DND-41 (cell line): ENCODE results near the gene OSBPL10.

ENCODE experiments used
- ATAC-seq: fragments of 200-7000 bp; cut with Tn5 transposase; 3 replicates; pipeline ENCODE4 v1.9.1; 2021; ENCODE audit warnings: low read depth; ENCODE audit not compliant: insufficient read depth
- DNase-seq: peaks from one replicate; pipeline ENCODE4 v3.0.0-alpha.2; 2020
- H2AFZ ChIP-seq: 2 replicates; pipeline ENCODE4 v1.6.0; 2012; ENCODE audit warnings: low read depth, low read length
- H3K27ac ChIP-seq: 2 replicates; pipeline ENCODE4 v1.5.1; 2012; ENCODE audit warnings: low read length, inconsistent platforms
- H3K27me3 ChIP-seq: fragments of 200-600 bp; sonication (generic); 2 replicates; pipeline ENCODE4 v1.6.0; 2012; ENCODE audit warnings: low read length, mild to moderate bottlenecking, inconsistent platforms; ENCODE audit not compliant: insufficient read depth, poor library complexity
- H3K36me3 ChIP-seq: 2 replicates; pipeline ENCODE4 v1.5.1; 2012; ENCODE audit warnings: low read length, inconsistent platforms; ENCODE audit not compliant: insufficient read depth
- H3K4me1 ChIP-seq: 2 replicates; pipeline ENCODE4 v1.5.1; 2012; ENCODE audit warnings: mild to moderate bottlenecking, low read length; ENCODE audit not compliant: insufficient read depth
- H3K4me2 ChIP-seq: 2 replicates; pipeline ENCODE4 v1.6.0; 2012; ENCODE audit warnings: mild to moderate bottlenecking, moderate library complexity, low read length, inconsistent platforms; ENCODE audit not compliant: insufficient read depth
- H3K4me3 ChIP-seq, 2 experiments: fragments of 200-600 bp in 1 of 2; shearing (Covaris generic) in 1 of 2; 2 replicates each; pipeline ENCODE4 v1.5.1; 2012 to 2016; ENCODE audit warnings: inconsistent platforms in 2 of 2, low read length in 2 of 2, mild to moderate bottlenecking in 2 of 2, low read depth in 1 of 2, moderate library complexity in 1 of 2
- H3K79me2 ChIP-seq: 2 replicates; pipeline ENCODE4 v1.6.0; 2012; ENCODE audit warnings: low read length, inconsistent platforms; ENCODE audit not compliant: insufficient read depth
- H3K9ac ChIP-seq: 2 replicates; pipeline ENCODE4 v1.6.0; 2012; ENCODE audit warnings: low read depth, mild to moderate bottlenecking, inconsistent platforms, low read length, moderate library complexity
- H3K9me3 ChIP-seq: 2 replicates; pipeline ENCODE4 v1.5.1; 2012; ENCODE audit warnings: low read length, moderate library complexity, mild to moderate bottlenecking, inconsistent platforms; ENCODE audit not compliant: insufficient read depth, severe bottlenecking
- H4K20me1 ChIP-seq: 2 replicates; pipeline ENCODE4 v1.6.0; 2012; ENCODE audit warnings: low read length; ENCODE audit not compliant: insufficient read depth
- CTCF ChIP-seq: IDR thresholded peaks from 2 replicates; pipeline ENCODE4 v1.5.1; 2012; ENCODE audit warnings: borderline replicate concordance, low read length, moderate library complexity, mild to moderate bottlenecking; ENCODE audit not compliant: poor library complexity, severe bottlenecking; ENCODE audit errors: extremely low read depth
- EZH2 ChIP-seq: IDR thresholded peaks from 3 replicates; pipeline ENCODE4 v1.6.1; 2012; ENCODE audit warnings: borderline replicate concordance, low read depth, mild to moderate bottlenecking, moderate library complexity, low read length, inconsistent platforms; ENCODE audit not compliant: severe bottlenecking

OSBPL10 gene

GRCh38 chr3:31892916-31893573, 88.0 kb downstream of the OSBPL10 start:
- Histone ChIP-seq H3K27me3 (no peaks in the 10 kb centered on the region), H3K79me2 (no peaks in the 10 kb centered on the region), H3K4me2 (no peak overlapping the region), H3K9ac (no peak overlapping the region), H3K4me3 (no peak overlapping the region), H3K27ac (no peak overlapping the region), H4K20me1 (no peaks in the 10 kb centered on the region), H3K36me3 (no peaks in the 10 kb centered on the region), H2AFZ (no peak overlapping the region), H3K9me3 (no peaks in the 10 kb centered on the region), H3K4me1 (no peaks in the 10 kb centered on the region)
- DNase-seq: no peak
- TF ChIP-seq CTCF: no peak
- no peak for TF ChIP-seq EZH2
- no peak for ATAC-seq

- Histone ChIP-seq H3K79me2 (no peaks in the 10 kb centered on the region), H3K36me3 (no peaks in the 10 kb centered on the region), H3K9ac (no peak overlapping the region), H3K27ac (no peak overlapping the region), H4K20me1 (no peaks in the 10 kb centered on the region), H2AFZ (no peak overlapping the region), H3K9me3 (no peaks in the 10 kb centered on the region), H3K4me3 (no peak overlapping the region), H3K4me1 (no peaks in the 10 kb centered on the region), H3K27me3 (no peaks in the 10 kb centered on the region), H3K4me2 (no peak overlapping the region)
- no peak for TF ChIP-seq CTCF
- no peak for TF ChIP-seq EZH2
- DNase-seq (no peak), ATAC-seq (no peak)
These were observed 88.6 kb downstream of the OSBPL10 start for GRCh38 chr3:31892500-31892899.

DNA sequence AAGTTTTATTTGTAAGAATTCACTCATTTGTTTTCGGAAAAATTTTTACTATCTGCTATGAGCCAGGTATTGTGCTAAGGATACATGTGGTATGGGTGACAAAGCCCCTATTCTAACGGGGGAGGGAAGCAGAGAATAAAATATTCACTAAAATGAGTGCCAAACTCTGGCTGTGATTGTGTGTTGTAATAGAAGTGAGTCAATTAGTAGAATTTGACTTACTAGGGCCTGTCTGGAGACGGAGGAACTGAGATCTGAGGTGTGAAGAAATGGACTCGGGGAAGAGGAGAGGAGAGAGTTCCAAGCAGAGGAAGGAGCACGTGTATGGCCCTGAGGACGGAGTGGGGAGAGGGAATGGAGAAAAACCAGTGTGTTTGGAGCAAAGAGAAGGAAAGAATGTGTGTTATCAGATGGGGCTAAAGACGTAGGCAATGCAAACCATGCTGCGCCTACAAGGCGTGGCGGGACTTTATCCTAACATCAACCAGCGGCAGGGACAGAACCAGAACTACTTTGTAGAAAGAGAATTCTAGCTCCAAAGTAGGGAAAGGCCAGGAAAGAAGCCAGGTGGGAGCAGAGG, 89.1 kb downstream of the OSBPL10 start:
- H3K36me3 ChIP-seq: no peaks in the 10 kb centered on the region
- DNase-seq: no peak
- no peak overlapping the region for H3K4me2 ChIP-seq
- no peaks in the 10 kb centered on the region for H3K79me2 ChIP-seq
- H3K9me3 ChIP-seq: no peaks in the 10 kb centered on the region
- TF ChIP-seq EZH2 (no peak), CTCF (no peak)
- no peaks in the 10 kb centered on the region for H3K4me1 ChIP-seq
- H3K9ac ChIP-seq: no peak overlapping the region
- no peak overlapping the region for H3K27ac ChIP-seq
- no peak overlapping the region for H3K4me3 ChIP-seq
- no peak overlapping the region for H2AFZ ChIP-seq
- no peaks in the 10 kb centered on the region for H4K20me1 ChIP-seq
- no peak for ATAC-seq
- no peaks in the 10 kb centered on the region for H3K27me3 ChIP-seq
